Measurements from ENCODE around the gene ZNF557.

ZNF557 gene

GRCh38 chr19:7130043-7130442 is 60.5 kb downstream of the ZNF557 start:
- no peak for DNase-seq

- DNase-seq, result no peak
Measured at GRCh38 chr19:7132054-7132453, 62.6 kb downstream of the ZNF557 start.

GRCh38 chr19:7137120-7137519 is 67.6 kb downstream of the ZNF557 start:
- DNase-seq, result no peak

Measured in activated T-cell treated with anti-CD3 and anti-CD28 coated beads for 4 hours (primary cell).